ELR (cell line): ENCODE data around the gene ZBTB24.

Experiments
- DNase-seq: peaks from one replicate; pipeline ENCODE4 v3.0.0-alpha.2; 2015; ENCODE audit warnings: low read depth

ZBTB24 gene

DNA sequence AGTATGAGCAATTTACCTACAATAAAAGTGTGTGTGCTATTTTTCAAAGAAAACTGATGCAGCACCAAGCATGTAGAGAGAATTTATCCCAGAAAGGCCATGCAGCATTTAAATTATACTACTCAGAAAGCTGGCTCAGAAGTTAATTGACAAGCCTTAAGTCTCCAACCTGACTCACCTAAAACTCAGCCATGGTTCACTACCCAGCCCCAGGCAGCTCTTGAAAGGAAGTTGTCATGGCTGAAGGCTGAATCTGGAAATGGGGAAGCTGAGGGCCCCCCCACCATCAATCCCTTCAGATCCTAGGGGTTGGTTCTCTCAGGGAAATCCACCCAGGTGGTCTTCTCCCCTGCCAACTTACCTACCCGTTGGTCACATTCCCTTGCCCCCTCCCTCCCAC is 62.3 kb downstream of the ZBTB24 start:
- peak; percentile 41 for DNase-seq

- DNase-seq = no peak
These were observed 65.4 kb downstream of the ZBTB24 start for GRCh38 chr6:109417646-109418045.
